Ovary (tissue), 1 donor: ENCODE data around the gene AOPEP.

Experiments used
- EP300 ChIP-seq: sonication (generic); formaldehyde crosslinking; IDR thresholded peaks from one replicate; pipeline ENCODE4 v1.6.1; 2017; ENCODE audit warnings: antibody characterized with exemption
- POLR2A ChIP-seq: fragments of 450-650 bp; IDR thresholded peaks from one replicate; pipeline ENCODE4 v1.6.1; 2017; ENCODE audit warnings: antibody characterized with exemption, mild to moderate bottlenecking, moderate library complexity

DNA sequence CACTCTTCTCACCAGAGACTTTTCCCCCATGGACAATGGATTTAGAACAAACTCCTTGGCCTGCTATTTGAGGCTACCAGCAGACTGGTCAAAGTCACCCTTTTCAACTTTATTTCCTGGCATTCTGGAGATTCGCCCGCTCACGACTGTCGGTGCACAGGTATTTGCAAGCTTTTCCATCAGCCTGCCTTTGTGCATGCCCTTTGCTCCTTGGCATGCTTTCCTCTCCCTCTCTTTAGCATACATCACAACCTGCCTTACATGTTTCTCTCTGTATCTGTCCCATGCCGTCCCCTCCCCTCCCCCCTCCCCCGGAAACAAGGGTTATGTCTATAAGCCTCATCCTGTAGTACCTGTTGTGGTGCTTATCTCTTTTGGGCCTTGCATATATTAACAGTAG lies 257.1 kb downstream of the AOPEP start:
- TF ChIP-seq EP300 (no peak), POLR2A (no peak)
